HepG2 (cell line): Measurements from ENCODE around the gene SRCAP. TPM values are rescaled to one million over a fixed set of nuclear protein-coding genes. Genes with fewer than 3 reads are reported as not detected.

Experiments used
- CEBPG ChIP-seq: IDR thresholded peaks from 2 replicates; pipeline ENCODE4 v1.6.1; 2016
- HOXA3 ChIP-seq: sonication (generic); formaldehyde crosslinking; IDR thresholded peaks from 2 replicates; pipeline ENCODE4 v1.5.0; 2020; ENCODE audit warnings: missing genetic modification reagents
- JDP2 ChIP-seq: sonication (generic); formaldehyde crosslinking; IDR thresholded peaks from 2 replicates; pipeline ENCODE4 v1.8.1; 2022; ENCODE audit warnings: missing genetic modification reagents, borderline replicate concordance
- MAF1 ChIP-seq: sonication (generic); formaldehyde crosslinking; IDR thresholded peaks from 2 replicates; pipeline ENCODE4 v1.5.0; 2020; ENCODE audit warnings: missing genetic modification reagents, borderline replicate concordance
- MIXL1 ChIP-seq: IDR thresholded peaks from 2 replicates; pipeline ENCODE4 v1.6.1; 2016
- PPARG ChIP-seq: conservative IDR thresholded peaks from 2 replicates; pipeline ENCODE4 v1.6.1; 2016; ENCODE audit warnings: missing biosample characterization, missing genetic modification reagents
- ZFP90 ChIP-seq: sonication (generic); formaldehyde crosslinking; IDR thresholded peaks from 2 replicates; pipeline ENCODE4 v1.8.0; 2022; ENCODE audit warnings: missing genetic modification reagents, mild to moderate bottlenecking, inconsistent platforms, borderline replicate concordance
- polyA plus RNA-seq, 8 experiments: library from polyadenylated mRNA; depleted of rRNA in 3 of 8; stranded (reverse) in 7 of 8; unstranded in 1 of 8; fragments of >200 nt; fragmentation: Illumina TruSeq in 4 of 8; extraction: Trizol in 4 of 8; gene quantifications; 2 replicates each; pipeline versions ENCODE4 v1.2.1 to v1.2.3, GENCODE V29; 2011 to 2016; ENCODE audit warnings: low read depth in 4 of 8, missing spikeins in 1 of 8, mixed read lengths in 1 of 8; ENCODE audit not compliant: insufficient read depth in 1 of 8
- total RNA-seq, 5 experiments: library from RNA; depleted of rRNA; stranded (reverse); fragments of >200 nt; fragmentation: Illumina TruSeq; extraction: Trizol; gene quantifications; 2 replicates each; pipeline ENCODE4 v1.2.3, GENCODE V29; 2016; ENCODE audit warnings: low read depth in 1 of 5
- TF ChIP-seq, protein P1 (sequence below): sonication (generic); formaldehyde crosslinking; IDR thresholded peaks from 2 replicates; pipeline ENCODE4 v1.4.0; 2020; ENCODE audit warnings: missing genetic modification reagents
- TF ChIP-seq, protein P2 (sequence below): sonication (generic); formaldehyde crosslinking; IDR thresholded peaks from 2 replicates; pipeline ENCODE4 v1.4.0; 2020; ENCODE audit warnings: missing genetic modification reagents
- TF ChIP-seq, protein P3 (sequence below): sonication (generic); formaldehyde crosslinking; IDR thresholded peaks from 2 replicates; pipeline ENCODE4 v1.4.0; 2020; ENCODE audit warnings: missing genetic modification reagents
- TF ChIP-seq, protein P4 (sequence below): sonication (generic); formaldehyde crosslinking; IDR thresholded peaks from 2 replicates; pipeline ENCODE4 v1.8.0; 2022; ENCODE audit warnings: mild to moderate bottlenecking, missing genetic modification reagents
- TF ChIP-seq, protein P5 (sequence below): sonication (generic); formaldehyde crosslinking; conservative IDR thresholded peaks from 2 replicates; pipeline ENCODE4 v1.8.0; 2022; ENCODE audit warnings: missing genetic modification reagents
- TF ChIP-seq, protein P6 (sequence below): sonication (generic); formaldehyde crosslinking; IDR thresholded peaks from 2 replicates; pipeline ENCODE4 v1.5.0; 2020; ENCODE audit warnings: mild to moderate bottlenecking, missing genetic modification reagents
- TF ChIP-seq, protein P7 (sequence below): sonication (generic); formaldehyde crosslinking; conservative IDR thresholded peaks from 2 replicates; pipeline ENCODE4 v1.8.1; 2023; ENCODE audit warnings: missing genetic modification reagents

SRCAP gene
- total and polyA plus RNA-seq, 2 of the 13 experiments (the other 11 are each of a cell fraction or from before 2014, with no cell fraction given), result 4.9 to 9.0 TPM

DNA sequence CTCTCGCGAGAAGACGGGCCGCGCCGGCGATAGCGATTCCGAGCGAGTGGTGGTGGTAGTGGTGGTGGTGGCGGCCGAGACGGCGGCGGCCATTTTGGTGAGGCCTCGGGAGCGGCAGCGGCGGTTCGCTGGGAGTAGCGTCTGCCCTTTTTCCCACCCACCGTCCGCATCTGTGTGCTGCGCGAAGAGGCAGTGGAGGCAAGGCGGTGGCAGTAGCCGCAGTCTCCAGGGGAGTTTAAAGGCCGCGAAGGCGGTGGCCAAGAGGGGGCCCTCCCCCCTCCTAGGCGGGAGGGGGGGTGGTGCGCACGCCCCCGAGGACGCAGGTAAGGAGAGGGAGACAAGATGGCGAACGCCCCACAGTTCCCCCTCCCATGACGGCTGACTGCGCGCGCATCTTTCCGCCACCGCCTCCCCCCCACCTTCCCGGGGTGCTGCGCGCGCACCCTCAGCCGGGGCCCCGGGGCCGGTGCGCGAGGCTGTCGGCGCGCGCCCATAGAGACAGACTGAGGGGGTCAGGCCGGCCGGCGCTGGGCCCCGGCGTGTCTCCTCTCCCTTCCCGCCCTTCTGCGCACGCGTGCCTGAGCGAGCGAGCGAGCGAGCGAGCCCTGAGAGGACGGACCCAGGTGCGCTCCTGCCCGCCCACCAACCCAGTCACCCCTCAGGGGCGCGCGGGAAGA, 694 bp upstream of the SRCAP start (continued):
- TF ChIP-seq, protein P1, sequence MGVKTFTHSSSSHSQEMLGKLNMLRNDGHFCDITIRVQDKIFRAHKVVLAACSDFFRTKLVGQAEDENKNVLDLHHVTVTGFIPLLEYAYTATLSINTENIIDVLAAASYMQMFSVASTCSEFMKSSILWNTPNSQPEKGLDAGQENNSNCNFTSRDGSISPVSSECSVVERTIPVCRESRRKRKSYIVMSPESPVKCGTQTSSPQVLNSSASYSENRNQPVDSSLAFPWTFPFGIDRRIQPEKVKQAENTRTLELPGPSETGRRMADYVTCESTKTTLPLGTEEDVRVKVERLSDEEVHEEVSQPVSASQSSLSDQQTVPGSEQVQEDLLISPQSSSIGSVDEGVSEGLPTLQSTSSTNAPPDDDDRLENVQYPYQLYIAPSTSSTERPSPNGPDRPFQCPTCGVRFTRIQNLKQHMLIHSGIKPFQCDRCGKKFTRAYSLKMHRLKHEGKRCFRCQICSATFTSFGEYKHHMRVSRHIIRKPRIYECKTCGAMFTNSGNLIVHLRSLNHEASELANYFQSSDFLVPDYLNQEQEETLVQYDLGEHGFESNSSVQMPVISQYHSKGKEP (CRISPR knock-in tag), result peak; percentile 82; the same call in 1 of the 2 replicates
- TF ChIP-seq MAF1 (CRISPR knock-in tag) (peak; percentile 61; the same call in 1 of the 2 replicates), HOXA3 (CRISPR knock-in tag) (peak; percentile 99), JDP2 (CRISPR knock-in tag) (no peak; the same call in 1 of the 2 replicates), CEBPG (0 out of 2 replicates have a peak, but pooled peaks have one; percentile 49), PPARG (CRISPR knock-in tag) (peak; percentile 66), MIXL1 (CRISPR knock-in tag) (peak; percentile 76; the same call in 1 of the 2 replicates), ZFP90 (CRISPR knock-in tag) (peak; percentile 71; the same call in 1 of the 2 replicates)
- TF ChIP-seq, protein P2, sequence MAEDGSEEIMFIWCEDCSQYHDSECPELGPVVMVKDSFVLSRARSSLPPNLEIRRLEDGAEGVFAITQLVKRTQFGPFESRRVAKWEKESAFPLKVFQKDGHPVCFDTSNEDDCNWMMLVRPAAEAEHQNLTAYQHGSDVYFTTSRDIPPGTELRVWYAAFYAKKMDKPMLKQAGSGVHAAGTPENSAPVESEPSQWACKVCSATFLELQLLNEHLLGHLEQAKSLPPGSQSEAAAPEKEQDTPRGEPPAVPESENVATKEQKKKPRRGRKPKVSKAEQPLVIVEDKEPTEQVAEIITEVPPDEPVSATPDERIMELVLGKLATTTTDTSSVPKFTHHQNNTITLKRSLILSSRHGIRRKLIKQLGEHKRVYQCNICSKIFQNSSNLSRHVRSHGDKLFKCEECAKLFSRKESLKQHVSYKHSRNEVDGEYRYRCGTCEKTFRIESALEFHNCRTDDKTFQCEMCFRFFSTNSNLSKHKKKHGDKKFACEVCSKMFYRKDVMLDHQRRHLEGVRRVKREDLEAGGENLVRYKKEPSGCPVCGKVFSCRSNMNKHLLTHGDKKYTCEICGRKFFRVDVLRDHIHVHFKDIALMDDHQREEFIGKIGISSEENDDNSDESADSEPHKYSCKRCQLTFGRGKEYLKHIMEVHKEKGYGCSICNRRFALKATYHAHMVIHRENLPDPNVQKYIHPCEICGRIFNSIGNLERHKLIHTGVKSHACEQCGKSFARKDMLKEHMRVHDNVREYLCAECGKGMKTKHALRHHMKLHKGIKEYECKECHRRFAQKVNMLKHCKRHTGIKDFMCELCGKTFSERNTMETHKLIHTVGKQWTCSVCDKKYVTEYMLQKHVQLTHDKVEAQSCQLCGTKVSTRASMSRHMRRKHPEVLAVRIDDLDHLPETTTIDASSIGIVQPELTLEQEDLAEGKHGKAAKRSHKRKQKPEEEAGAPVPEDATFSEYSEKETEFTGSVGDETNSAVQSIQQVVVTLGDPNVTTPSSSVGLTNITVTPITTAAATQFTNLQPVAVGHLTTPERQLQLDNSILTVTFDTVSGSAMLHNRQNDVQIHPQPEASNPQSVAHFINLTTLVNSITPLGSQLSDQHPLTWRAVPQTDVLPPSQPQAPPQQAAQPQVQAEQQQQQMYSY (CRISPR knock-in tag), result no peak; the same call in 1 of the 2 replicates
- TF ChIP-seq, protein P3, sequence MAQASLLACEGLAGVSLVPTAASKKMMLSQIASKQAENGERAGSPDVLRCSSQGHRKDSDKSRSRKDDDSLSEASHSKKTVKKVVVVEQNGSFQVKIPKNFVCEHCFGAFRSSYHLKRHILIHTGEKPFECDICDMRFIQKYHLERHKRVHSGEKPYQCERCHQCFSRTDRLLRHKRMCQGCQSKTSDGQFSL, result peak; percentile 99
- TF ChIP-seq, protein P4, sequence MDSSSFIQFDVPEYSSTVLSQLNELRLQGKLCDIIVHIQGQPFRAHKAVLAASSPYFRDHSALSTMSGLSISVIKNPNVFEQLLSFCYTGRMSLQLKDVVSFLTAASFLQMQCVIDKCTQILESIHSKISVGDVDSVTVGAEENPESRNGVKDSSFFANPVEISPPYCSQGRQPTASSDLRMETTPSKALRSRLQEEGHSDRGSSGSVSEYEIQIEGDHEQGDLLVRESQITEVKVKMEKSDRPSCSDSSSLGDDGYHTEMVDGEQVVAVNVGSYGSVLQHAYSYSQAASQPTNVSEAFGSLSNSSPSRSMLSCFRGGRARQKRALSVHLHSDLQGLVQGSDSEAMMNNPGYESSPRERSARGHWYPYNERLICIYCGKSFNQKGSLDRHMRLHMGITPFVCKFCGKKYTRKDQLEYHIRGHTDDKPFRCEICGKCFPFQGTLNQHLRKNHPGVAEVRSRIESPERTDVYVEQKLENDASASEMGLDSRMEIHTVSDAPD (CRISPR knock-in tag), result peak; percentile 69
- TF ChIP-seq, protein P5, sequence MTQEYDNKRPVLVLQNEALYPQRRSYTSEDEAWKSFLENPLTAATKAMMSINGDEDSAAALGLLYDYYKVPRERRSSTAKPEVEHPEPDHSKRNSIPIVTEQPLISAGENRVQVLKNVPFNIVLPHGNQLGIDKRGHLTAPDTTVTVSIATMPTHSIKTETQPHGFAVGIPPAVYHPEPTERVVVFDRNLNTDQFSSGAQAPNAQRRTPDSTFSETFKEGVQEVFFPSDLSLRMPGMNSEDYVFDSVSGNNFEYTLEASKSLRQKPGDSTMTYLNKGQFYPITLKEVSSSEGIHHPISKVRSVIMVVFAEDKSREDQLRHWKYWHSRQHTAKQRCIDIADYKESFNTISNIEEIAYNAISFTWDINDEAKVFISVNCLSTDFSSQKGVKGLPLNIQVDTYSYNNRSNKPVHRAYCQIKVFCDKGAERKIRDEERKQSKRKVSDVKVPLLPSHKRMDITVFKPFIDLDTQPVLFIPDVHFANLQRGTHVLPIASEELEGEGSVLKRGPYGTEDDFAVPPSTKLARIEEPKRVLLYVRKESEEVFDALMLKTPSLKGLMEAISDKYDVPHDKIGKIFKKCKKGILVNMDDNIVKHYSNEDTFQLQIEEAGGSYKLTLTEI (CRISPR knock-in tag), result no peak
- TF ChIP-seq, protein P6, sequence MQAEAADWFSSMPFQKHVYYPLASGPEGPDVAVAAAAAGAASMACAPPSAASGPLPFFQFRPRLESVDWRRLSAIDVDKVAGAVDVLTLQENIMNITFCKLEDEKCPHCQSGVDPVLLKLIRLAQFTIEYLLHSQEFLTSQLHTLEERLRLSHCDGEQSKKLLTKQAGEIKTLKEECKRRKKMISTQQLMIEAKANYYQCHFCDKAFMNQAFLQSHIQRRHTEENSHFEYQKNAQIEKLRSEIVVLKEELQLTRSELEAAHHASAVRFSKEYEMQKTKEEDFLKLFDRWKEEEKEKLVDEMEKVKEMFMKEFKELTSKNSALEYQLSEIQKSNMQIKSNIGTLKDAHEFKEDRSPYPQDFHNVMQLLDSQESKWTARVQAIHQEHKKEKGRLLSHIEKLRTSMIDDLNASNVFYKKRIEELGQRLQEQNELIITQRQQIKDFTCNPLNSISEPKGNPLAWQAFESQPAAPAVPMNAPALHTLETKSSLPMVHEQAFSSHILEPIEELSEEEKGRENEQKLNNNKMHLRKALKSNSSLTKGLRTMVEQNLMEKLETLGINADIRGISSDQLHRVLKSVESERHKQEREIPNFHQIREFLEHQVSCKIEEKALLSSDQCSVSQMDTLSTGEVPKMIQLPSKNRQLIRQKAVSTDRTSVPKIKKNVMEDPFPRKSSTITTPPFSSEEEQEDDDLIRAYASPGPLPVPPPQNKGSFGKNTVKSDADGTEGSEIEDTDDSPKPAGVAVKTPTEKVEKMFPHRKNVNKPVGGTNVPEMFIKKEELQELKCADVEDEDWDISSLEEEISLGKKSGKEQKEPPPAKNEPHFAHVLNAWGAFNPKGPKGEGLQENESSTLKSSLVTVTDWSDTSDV (CRISPR knock-in tag), result no peak; the same call in 1 of the 2 replicates
- TF ChIP-seq, protein P7, sequence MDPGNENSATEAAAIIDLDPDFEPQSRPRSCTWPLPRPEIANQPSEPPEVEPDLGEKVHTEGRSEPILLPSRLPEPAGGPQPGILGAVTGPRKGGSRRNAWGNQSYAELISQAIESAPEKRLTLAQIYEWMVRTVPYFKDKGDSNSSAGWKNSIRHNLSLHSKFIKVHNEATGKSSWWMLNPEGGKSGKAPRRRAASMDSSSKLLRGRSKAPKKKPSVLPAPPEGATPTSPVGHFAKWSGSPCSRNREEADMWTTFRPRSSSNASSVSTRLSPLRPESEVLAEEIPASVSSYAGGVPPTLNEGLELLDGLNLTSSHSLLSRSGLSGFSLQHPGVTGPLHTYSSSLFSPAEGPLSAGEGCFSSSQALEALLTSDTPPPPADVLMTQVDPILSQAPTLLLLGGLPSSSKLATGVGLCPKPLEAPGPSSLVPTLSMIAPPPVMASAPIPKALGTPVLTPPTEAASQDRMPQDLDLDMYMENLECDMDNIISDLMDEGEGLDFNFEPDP (CRISPR knock-in tag), result no peak
